A549 (cell line): ENCODE measurements around the gene RAB3B. TPM values are rescaled to one million over a fixed set of nuclear protein-coding genes. Genes with fewer than 3 reads are reported as not detected.
A peak's percentile ranks its signal among the peaks of the same experiment; 100 is the strongest.

ENCODE experiments used
- ATAC-seq, 2 experiments: fragments of 200-7000 bp in 1 of 2; fragments of >200 bp in 1 of 2; cut with Nextera tagmentation in 1 of 2; cut with Tn5 transposase in 1 of 2; 3 replicates each; pipeline versions ENCODE4 v1.8.0 to v1.9.1; 2018 to 2020; ENCODE audit warnings: mild to moderate bottlenecking in 1 of 2, moderate library complexity in 1 of 2
- CTCF ChIA-PET: fragments of 300-600 bp; sonication (Branson Sonifier 250); formaldehyde crosslinking; extraction: SDS; loops from one replicate; lab custom pipeline; 2021; ENCODE audit warnings: antibody characterized with exemption, inconsistent platforms; lab: Yijun Ruan, JAX
- POLR2A ChIA-PET: fragments of 350-600 bp; formaldehyde crosslinking; extraction: SDS; loops from one replicate; lab custom pipeline; 2021; ENCODE audit warnings: antibody characterized with exemption, inconsistent platforms; lab: Yijun Ruan, JAX
- DNase-seq, 2 experiments: peaks; one replicate each; pipeline versions ENCODE4 v3.0.0 to v3.0.0-alpha.2; 2011 to 2016; ENCODE audit warnings: low read depth in 1 of 2, low spot score in 1 of 2
- FAIRE-seq: peaks from 2 replicates; lab custom pipeline; 2011; peaks lifted over from hg19 to GRCh38; lab: Jason Lieb, UNC
- H3K27ac ChIP-seq, 2 experiments: fragments of >200 bp; sonication (Bioruptor Twin); formaldehyde crosslinking; 3 replicates each; pipeline ENCODE4 v1.5.1; 2016 to 2017
- H3K4me1 ChIP-seq: fragments of >200 bp; sonication (Bioruptor Twin); formaldehyde crosslinking; 3 replicates; pipeline ENCODE4 v1.6.1; 2016
- H3K4me2 ChIP-seq: fragments of >200 bp; sonication (Bioruptor Twin); formaldehyde crosslinking; 3 replicates; pipeline ENCODE4 v1.6.1; 2016
- H3K4me3 ChIP-seq: fragments of >200 bp; sonication (Bioruptor Twin); formaldehyde crosslinking; 3 replicates; pipeline ENCODE4 v1.5.1; 2016
- H3K9me3 ChIP-seq: fragments of >200 bp; sonication (Bioruptor Twin); formaldehyde crosslinking; 3 replicates; pipeline ENCODE4 v1.6.1; 2016
- CBX2 ChIP-seq: fragments of 200-600 bp; sonication (generic); IDR thresholded peaks from 2 replicates; pipeline ENCODE4 v1.6.1; 2016; ENCODE audit warnings: low read depth, mild to moderate bottlenecking, borderline replicate concordance
- EHF ChIP-seq: fragments of 250-450 bp; sonication (Bioruptor Pico); IDR thresholded peaks from 2 replicates; pipeline ENCODE4 v1.5.0; 2020; ENCODE audit warnings: mild to moderate bottlenecking
- EHMT2 ChIP-seq: fragments of 200-600 bp; sonication (generic); IDR thresholded peaks from 2 replicates; pipeline ENCODE4 v1.6.1; 2016; ENCODE audit warnings: antibody characterized with exemption, low read depth, mild to moderate bottlenecking, moderate library complexity
- EP300 ChIP-seq, 2 experiments: fragments of >200 bp; sonication (Bioruptor Twin); formaldehyde crosslinking; IDR thresholded peaks; 2 replicates in 1 of 2; 3 replicates in 1 of 2; pipeline ENCODE4 v1.6.1; 2016 to 2017
- ESRRA ChIP-seq: fragments of 150-350 bp; IDR thresholded peaks from 2 replicates; pipeline ENCODE4 v1.6.1; 2014; ENCODE audit warnings: mild to moderate bottlenecking, low read length, borderline replicate concordance
- FOSL2 ChIP-seq, 2 experiments: fragments of 450-650 bp in 1 of 2; fragments of >200 bp in 1 of 2; sonication (Bioruptor Twin) in 1 of 2; formaldehyde crosslinking; IDR thresholded peaks; 2 replicates each; pipeline versions ENCODE4 v1.5.0 to v1.6.1; 2016 to 2020; ENCODE audit warnings: mild to moderate bottlenecking in 1 of 2, moderate library complexity in 1 of 2
- FOXS1 ChIP-seq: fragments of 250-450 bp; sonication (Bioruptor Pico); IDR thresholded peaks from 2 replicates; pipeline ENCODE4 v1.5.0; 2020; ENCODE audit warnings: mild to moderate bottlenecking, moderate library complexity
- GATA3 ChIP-seq: IDR thresholded peaks from 2 replicates; pipeline ENCODE4 v1.6.1; 2012; ENCODE audit warnings: borderline replicate concordance
- HDAC2 ChIP-seq: fragments of 200-600 bp; sonication (generic); IDR thresholded peaks from 2 replicates; pipeline ENCODE4 v1.6.1; 2016
- HEYL ChIP-seq: fragments of 250-450 bp; sonication (Bioruptor Pico); IDR thresholded peaks from 2 replicates; pipeline ENCODE4 v1.8.0; 2021; ENCODE audit warnings: mild to moderate bottlenecking, moderate library complexity
- HOXA7 ChIP-seq: fragments of 250-450 bp; sonication (Bioruptor Pico); IDR thresholded peaks from 2 replicates; pipeline ENCODE4 v1.5.0; 2020; ENCODE audit warnings: mild to moderate bottlenecking, moderate library complexity
- KDM1A ChIP-seq: fragments of 200-600 bp; sonication (generic); IDR thresholded peaks from 2 replicates; pipeline ENCODE4 v1.6.1; 2016; ENCODE audit warnings: low read depth, mild to moderate bottlenecking
- MAZ ChIP-seq: fragments of 150-350 bp; IDR thresholded peaks from 2 replicates; pipeline ENCODE4 v1.6.1; 2014; ENCODE audit warnings: antibody characterized with exemption, low read depth, low read length, borderline replicate concordance
- PHF8 ChIP-seq: fragments of 200-600 bp; sonication (generic); IDR thresholded peaks from 2 replicates; pipeline ENCODE4 v1.6.1; 2016; ENCODE audit warnings: low read depth, mild to moderate bottlenecking, antibody characterized with exemption, moderate library complexity, borderline replicate concordance
- RARB ChIP-seq: fragments of 250-450 bp; sonication (Bioruptor Pico); IDR thresholded peaks from 2 replicates; pipeline ENCODE4 v1.8.0; 2021; ENCODE audit warnings: mild to moderate bottlenecking, moderate library complexity
- RCOR1 ChIP-seq: fragments of 150-350 bp; IDR thresholded peaks from 2 replicates; pipeline ENCODE4 v1.6.1; 2014; ENCODE audit warnings: antibody characterized with exemption, low read length, low read depth
- RFX5 ChIP-seq: fragments of 450-650 bp; IDR thresholded peaks from 2 replicates; pipeline ENCODE4 v1.7.1; 2014; ENCODE audit warnings: antibody characterized with exemption, mild to moderate bottlenecking, moderate library complexity
- SREBF2 ChIP-seq: fragments of 450-650 bp; IDR thresholded peaks from 2 replicates; pipeline ENCODE4 v1.6.1; 2014; ENCODE audit warnings: mild to moderate bottlenecking, moderate library complexity
- TP53 ChIP-seq: fragments of 250-450 bp; sonication (Bioruptor Pico); IDR thresholded peaks from 2 replicates; pipeline ENCODE4 v1.5.0; 2021; ENCODE audit warnings: mild to moderate bottlenecking, moderate library complexity
- ZC3H11A ChIP-seq: fragments of 450-650 bp; IDR thresholded peaks from 2 replicates; pipeline ENCODE4 v1.6.1; 2014; ENCODE audit warnings: antibody characterized with exemption, mild to moderate bottlenecking
- ZNF302 ChIP-seq: fragments of 250-450 bp; sonication (Bioruptor Pico); IDR thresholded peaks from 2 replicates; pipeline ENCODE4 v1.9.0; 2021; ENCODE audit warnings: inconsistent platforms, mild to moderate bottlenecking, moderate library complexity
- WGBS: methylation state at CpG from one replicate; pipeline ENCODE4 v1.1.6; 2017; ENCODE audit errors: missing lambda C conversion rate; 5-methylcytosine and 5-hydroxymethylcytosine counted together
- polyA plus RNA-seq, 4 experiments: library from polyadenylated mRNA; depleted of rRNA in 3 of 4; stranded (reverse); fragments of >200 nt; fragmentation: RNase III in 1 of 4; extraction: RNeasy Plus Mini Kit Qiagen cat#74134 plus additional on column Dnase treatment in 1 of 4; gene quantifications; 2 replicates in 3 of 4; 3 replicates in 1 of 4; pipeline ENCODE4 v1.2.3, GENCODE V29; 2011 to 2017
- TF ChIP-seq, protein P1 (sequence below): fragments of >200 bp; sonication (Bioruptor Twin); formaldehyde crosslinking; IDR thresholded peaks from 3 replicates; pipeline ENCODE4 v1.6.1; 2016
- TF ChIP-seq, protein P2 (sequence below): fragments of 250-450 bp; sonication (Bioruptor Pico); IDR thresholded peaks from 2 replicates; pipeline ENCODE4 v1.5.0; 2021; ENCODE audit warnings: mild to moderate bottlenecking, moderate library complexity, borderline replicate concordance

Gene RAB3B
- polyA plus RNA-seq, 2 of the 4 experiments (the other 2 are of a cell fraction): 6.9 to 15.1 TPM

DNA sequence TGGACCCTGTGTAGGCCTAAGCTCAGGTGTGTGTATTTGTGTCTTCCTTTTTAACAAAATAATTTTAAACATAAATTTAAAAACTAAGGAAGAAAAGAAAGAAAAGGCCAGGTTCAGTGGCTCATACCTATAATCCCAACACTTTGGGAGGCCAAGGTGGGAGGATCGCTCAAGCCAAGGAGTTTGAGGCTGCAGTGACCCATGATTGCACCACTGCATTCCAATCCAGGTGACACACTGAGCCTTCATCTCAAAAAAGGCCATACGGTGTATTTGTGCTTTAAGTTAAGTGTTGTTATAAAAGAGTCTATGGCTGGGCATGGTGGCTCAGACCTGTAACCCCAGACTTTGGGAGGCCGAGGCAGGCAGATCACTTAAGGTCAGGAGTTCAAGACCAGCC lies 8.3 kb downstream of the RAB3B start (continued):
- TF ChIP-seq, protein P1, sequence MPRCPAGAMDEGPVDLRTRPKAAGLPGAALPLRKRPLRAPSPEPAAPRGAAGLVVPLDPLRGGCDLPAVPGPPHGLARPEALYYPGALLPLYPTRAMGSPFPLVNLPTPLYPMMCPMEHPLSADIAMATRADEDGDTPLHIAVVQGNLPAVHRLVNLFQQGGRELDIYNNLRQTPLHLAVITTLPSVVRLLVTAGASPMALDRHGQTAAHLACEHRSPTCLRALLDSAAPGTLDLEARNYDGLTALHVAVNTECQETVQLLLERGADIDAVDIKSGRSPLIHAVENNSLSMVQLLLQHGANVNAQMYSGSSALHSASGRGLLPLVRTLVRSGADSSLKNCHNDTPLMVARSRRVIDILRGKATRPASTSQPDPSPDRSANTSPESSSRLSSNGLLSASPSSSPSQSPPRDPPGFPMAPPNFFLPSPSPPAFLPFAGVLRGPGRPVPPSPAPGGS: no peak
- TF ChIP-seq FOXS1 (CRISPR knock-in tag) (no peak), EHMT2 (no peak)

DNA sequence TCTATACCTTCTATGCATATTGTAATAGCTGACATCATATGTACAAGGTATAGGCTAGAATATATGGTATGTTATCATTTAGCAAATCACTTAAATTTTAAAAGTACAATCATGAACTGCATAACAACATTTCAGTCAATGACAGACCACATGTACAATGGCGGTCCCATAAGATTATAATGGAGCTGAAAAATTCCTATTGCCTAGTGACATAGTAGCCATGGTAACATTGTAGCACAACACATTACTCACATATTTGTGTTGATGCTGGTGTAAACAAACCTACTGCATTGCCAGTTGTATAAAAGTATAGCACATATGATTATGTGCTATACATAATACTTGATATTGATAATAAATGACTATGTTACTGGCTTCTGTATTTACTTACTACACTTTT lies 8.9 kb downstream of the RAB3B start:
- ATAC-seq (no peak; a peak in 1 of 6 replicates), FAIRE-seq (no peak), DNase-seq (no peak)
- no peak overlapping the region for H3K4me2 ChIP-seq
- H3K4me1 ChIP-seq: peaks cover 25% of the 10 kb centered on the region
- no peak overlapping the region for H3K27ac ChIP-seq
- ChIA-PET POLR2A (no interaction called here), CTCF (interaction anchor here (1.1 kb wide), 1 partner anchor 85 kb away, joined by 5 read pairs; no protein-coding TSS in a partner anchor)
- TF ChIP-seq ESRRA: no peak
- TF ChIP-seq, protein P2, sequence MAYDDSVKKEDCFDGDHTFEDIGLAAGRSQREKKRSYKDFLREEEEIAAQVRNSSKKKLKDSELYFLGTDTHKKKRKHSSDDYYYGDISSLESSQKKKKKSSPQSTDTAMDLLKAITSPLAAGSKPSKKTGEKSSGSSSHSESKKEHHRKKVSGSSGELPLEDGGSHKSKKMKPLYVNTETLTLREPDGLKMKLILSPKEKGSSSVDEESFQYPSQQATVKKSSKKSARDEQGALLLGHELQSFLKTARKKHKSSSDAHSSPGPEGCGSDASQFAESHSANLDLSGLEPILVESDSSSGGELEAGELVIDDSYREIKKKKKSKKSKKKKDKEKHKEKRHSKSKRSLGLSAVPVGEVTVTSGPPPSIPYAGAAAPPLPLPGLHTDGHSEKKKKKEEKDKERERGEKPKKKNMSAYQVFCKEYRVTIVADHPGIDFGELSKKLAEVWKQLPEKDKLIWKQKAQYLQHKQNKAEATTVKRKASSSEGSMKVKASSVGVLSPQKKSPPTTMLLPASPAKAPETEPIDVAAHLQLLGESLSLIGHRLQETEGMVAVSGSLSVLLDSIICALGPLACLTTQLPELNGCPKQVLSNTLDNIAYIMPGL: no peak
- no peak for TF ChIP-seq RCOR1
- TF ChIP-seq HDAC2: no peak
- no peak for TF ChIP-seq PHF8
- TF ChIP-seq ZC3H11A: no peak
- TF ChIP-seq KDM1A: no peak
- TF ChIP-seq FOSL2 (IDR thresholded peaks at IDR 0.05): no peak
- TF ChIP-seq FOSL2 (CRISPR knock-in tag; IDR thresholded peaks at IDR 0.05): no peak
- no peak for TF ChIP-seq MAZ
- no peak for TF ChIP-seq GATA3
- no peaks in the 10 kb centered on the region for H3K9me3 ChIP-seq
- H3K4me3 ChIP-seq: no peak overlapping the region
- 92% methylated on average over 1 of the region's 1 CpG for WGBS

DNA sequence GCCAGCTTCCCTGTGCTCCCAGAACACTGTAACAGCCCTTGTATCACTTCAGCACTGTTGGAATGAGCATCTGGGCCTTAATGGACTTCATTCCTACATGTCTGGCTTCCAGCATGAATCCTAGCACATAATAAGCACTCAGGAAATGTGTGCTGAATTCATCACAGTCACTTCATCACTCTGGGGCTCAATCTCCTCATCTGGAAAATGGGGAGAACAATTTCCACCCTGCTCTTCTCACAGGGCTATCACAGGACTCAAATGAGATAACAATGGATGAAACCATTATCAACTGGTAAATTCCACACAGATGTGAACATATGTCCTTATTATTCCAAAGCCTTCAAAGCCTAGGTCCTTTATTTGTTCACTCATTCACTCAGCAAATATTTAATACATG lies 12.4 kb downstream of the RAB3B start:
- ChIA-PET POLR2A (no interaction called here), CTCF (interaction anchor here (1.4 kb wide), 1 partner anchor 82 kb away, joined by 4 read pairs; no protein-coding TSS in a partner anchor)
- no peak for TF ChIP-seq HOXA7 (CRISPR knock-in tag)
- TF ChIP-seq FOXS1 (CRISPR knock-in tag): no peak
- no peak for TF ChIP-seq TP53 (CRISPR knock-in tag)
- no peak for TF ChIP-seq RARB (CRISPR knock-in tag)
- no peak for TF ChIP-seq CBX2
- TF ChIP-seq ZNF302 (CRISPR knock-in tag): no peak
- TF ChIP-seq HEYL: no peak
- TF ChIP-seq RFX5: no peak
- TF ChIP-seq GATA3: no peak
- TF ChIP-seq EHF (CRISPR knock-in tag): no peak
- no peak for TF ChIP-seq ESRRA
- no peak for TF ChIP-seq EP300 (IDR thresholded peaks at IDR 0.05)
- TF ChIP-seq SREBF2: no peak
- no peak for ATAC-seq
- Histone ChIP-seq H3K4me3 (no peak overlapping the region), H3K27ac (peak overlapping the region; percentile 21 to 66; a peak in 3 of 6 replicates), H3K9me3 (no peaks in the 10 kb centered on the region), H3K4me2 (peak overlapping the region; percentile 38), H3K4me1 (peaks cover 37% of the 10 kb centered on the region)
- FAIRE-seq: no peak
- DNase-seq: no peak
